ENCODE results near the gene WDR27. TPM values are rescaled to one million over a fixed set of nuclear protein-coding genes. Genes with fewer than 3 reads are reported as not detected.
"Not testable (repeated sequence)": the region's sequence is repeated elsewhere in the genome, so short reads cannot be mapped to it uniquely, and the experiment has no call there.

WDR27 gene
- total RNA-seq, 1 donor from 2014 or later: 24.5 TPM

DNA sequence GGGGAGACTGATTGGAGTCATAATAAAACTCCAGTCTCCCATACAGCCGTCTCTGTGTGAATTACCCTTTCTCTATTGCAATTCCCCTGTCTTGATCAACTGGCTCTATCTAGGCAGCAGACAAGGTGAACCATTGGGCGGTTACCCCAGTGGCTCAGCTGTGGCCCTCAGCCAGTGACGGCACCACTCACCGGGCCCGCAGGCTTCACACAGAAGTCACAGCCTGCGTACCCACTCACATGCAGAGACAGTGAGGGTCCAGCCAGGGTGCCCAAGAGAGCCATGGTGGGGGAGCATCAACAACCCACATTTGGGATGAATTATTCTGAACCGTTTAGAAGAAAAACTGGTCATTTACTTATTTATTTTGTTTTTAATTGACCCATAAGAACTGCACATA lies 78.5 kb downstream of the WDR27 start:
- Histone ChIP-seq H3K4me3 (ENCODE audit: low read length in 3 of 3) (no peak overlapping the region), H3K4me1 (ENCODE audit: control insufficient read depth in 3 of 3, insufficient read depth in 3 of 3, low read length in 3 of 3) (peaks cover 0 to 3% (median 0%) of the 10 kb centered on the region in 3 donors), H3K27ac (ENCODE audit: low read depth, low read length) (no peak overlapping the region)

DNA sequence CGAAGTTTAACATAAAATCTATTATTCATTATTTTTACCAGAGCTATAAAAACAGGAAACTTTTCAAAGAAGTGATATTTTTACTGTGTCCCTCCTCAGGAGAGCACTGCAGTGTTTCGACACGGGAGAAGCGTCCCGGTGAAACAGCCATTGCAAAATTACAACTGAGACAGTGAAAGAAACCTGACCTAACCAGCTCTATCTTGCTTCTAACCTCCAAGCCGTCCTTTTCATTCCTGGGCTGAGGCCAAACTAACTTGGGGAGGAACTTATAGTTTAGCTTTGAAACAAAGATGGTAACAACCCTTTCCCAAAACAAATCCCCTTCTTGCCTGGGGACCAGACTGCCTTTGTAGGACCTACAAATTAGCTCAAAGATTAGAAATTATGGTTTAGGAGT lies 79.2 kb downstream of the WDR27 start:
- H3K36me3 ChIP-seq (ENCODE audit: control insufficient read depth in 3 of 3, insufficient read depth in 3 of 3, low read length in 3 of 3): peaks cover 14 to 20% (median 19%) of the 10 kb centered on the region in 3 donors
- H3K4me3 ChIP-seq (ENCODE audit: low read length in 3 of 3): no peak overlapping the region
- no peak overlapping the region for H3K27ac ChIP-seq (ENCODE audit: low read depth, low read length)
- no peak overlapping the region for H3K9ac ChIP-seq (ENCODE audit: low read depth in 1 of 3, low read length in 3 of 3)
- no peaks in the 10 kb centered on the region for H3K9me3 ChIP-seq (ENCODE audit: control insufficient read depth in 3 of 3, low read length in 3 of 3)
- H3K27me3 ChIP-seq (ENCODE audit: control insufficient read depth in 3 of 3, insufficient read depth in 3 of 3, low read length in 3 of 3): no peaks in the 10 kb centered on the region
- peaks cover 0 to 3% (median 0%) of the 10 kb centered on the region in 3 donors for H3K4me1 ChIP-seq (ENCODE audit: control insufficient read depth in 3 of 3, insufficient read depth in 3 of 3, low read length in 3 of 3)

More for the DNA sequence above, 78.5 kb downstream of the WDR27 start:
- Histone ChIP-seq H3K36me3 (ENCODE audit: control insufficient read depth in 3 of 3, insufficient read depth in 3 of 3, low read length in 3 of 3) (peaks cover 14 to 21% (median 19%) of the 10 kb centered on the region in 3 donors), H3K9ac (ENCODE audit: low read depth in 1 of 3, low read length in 3 of 3) (no peak overlapping the region), H3K27me3 (ENCODE audit: control insufficient read depth in 3 of 3, insufficient read depth in 3 of 3, low read length in 3 of 3) (no peaks in the 10 kb centered on the region), H3K9me3 (ENCODE audit: control insufficient read depth in 3 of 3, low read length in 3 of 3) (no peaks in the 10 kb centered on the region)

DNA sequence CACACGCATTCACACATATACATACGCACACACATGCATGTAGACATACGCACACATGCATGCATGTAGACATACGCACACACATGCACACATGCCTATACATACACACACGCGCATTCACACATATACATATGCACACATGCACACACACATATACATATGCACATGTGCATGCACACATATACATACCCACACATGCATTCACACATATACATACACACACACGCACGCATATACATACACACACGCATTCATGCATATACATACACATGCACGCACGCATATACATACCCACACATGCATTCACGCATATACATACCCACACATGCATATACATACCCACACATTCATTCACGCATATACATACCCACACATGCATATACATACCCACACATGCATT lies 80.5 kb downstream of the WDR27 start:
- Histone ChIP-seq H3K9me3 (ENCODE audit: control insufficient read depth in 3 of 3, low read length in 3 of 3) (no peaks in the 10 kb centered on the region), H3K27me3 (ENCODE audit: control insufficient read depth in 3 of 3, insufficient read depth in 3 of 3, low read length in 3 of 3) (no peaks in the 10 kb centered on the region), H3K36me3 (ENCODE audit: control insufficient read depth in 3 of 3, insufficient read depth in 3 of 3, low read length in 3 of 3) (peaks cover 12 to 19% (median 13%) of the 10 kb centered on the region in 3 donors), H3K4me3 (ENCODE audit: low read length in 3 of 3) (no peak overlapping the region), H3K4me1 (ENCODE audit: control insufficient read depth in 3 of 3, insufficient read depth in 3 of 3, low read length in 3 of 3) (peaks cover 0 to 3% (median 0%) of the 10 kb centered on the region in 3 donors), H3K27ac (ENCODE audit: low read depth, low read length) (no peak overlapping the region), H3K9ac (ENCODE audit: low read depth in 1 of 3, low read length in 3 of 3) (no peak overlapping the region)

DNA sequence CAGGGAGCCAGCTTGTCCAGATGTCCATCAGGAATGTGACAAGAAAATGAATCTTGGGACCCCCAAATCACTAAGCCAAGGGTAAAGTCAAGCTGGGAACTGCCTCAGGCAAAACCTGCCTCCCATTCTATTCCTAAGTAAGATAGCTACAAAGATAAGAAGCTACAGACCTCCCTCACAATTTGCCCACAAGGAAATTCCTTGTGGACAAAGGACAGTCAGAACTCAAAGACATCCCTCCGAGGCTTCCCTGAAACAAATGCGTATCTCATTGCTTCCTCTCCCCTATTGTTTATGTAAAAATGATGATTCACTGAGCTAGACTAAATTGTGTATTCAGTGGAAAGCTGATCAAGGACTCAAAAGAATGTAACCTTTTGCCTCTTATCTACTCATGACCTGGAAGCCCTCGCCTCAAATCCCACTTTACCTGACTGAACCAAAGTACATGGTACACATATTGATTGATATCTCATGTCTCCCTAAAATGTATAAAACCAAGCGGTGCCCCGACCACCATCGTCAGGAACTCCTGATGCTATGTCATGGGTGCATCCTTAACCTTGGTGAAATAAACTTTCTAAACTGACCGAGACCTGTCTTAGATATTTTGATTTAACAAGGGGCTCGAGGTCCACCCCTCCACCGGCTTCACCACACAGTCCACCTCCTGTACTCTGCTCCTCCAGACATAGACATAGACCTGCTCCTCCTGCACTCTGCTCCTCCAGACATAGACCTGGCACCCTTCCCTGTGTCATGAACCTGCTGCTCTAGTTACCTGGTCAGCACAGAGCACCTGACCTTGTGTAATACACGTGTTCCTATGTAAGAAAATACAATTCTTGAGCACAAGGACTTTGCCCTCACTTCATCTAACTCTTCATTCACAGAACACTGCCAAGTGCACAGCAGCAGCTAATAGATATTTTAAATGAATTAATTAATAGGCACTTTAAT lies 81.4 kb downstream of the WDR27 start:
- Histone ChIP-seq H3K9ac (ENCODE audit: low read depth in 1 of 3, low read length in 3 of 3) (no peak overlapping the region), H3K4me3 (ENCODE audit: low read length in 3 of 3) (no peak overlapping the region), H3K36me3 (ENCODE audit: control insufficient read depth in 3 of 3, insufficient read depth in 3 of 3, low read length in 3 of 3) (peaks cover 8 to 13% (median 8%) of the 10 kb centered on the region in 3 donors), H3K9me3 (ENCODE audit: control insufficient read depth in 3 of 3, low read length in 3 of 3) (no peaks in the 10 kb centered on the region), H3K4me1 (ENCODE audit: control insufficient read depth in 3 of 3, insufficient read depth in 3 of 3, low read length in 3 of 3) (peaks cover 0 to 3% (median 0%) of the 10 kb centered on the region in 3 donors), H3K27me3 (ENCODE audit: control insufficient read depth in 3 of 3, insufficient read depth in 3 of 3, low read length in 3 of 3) (no peaks in the 10 kb centered on the region), H3K27ac (ENCODE audit: low read depth, low read length) (no peak overlapping the region)

DNA sequence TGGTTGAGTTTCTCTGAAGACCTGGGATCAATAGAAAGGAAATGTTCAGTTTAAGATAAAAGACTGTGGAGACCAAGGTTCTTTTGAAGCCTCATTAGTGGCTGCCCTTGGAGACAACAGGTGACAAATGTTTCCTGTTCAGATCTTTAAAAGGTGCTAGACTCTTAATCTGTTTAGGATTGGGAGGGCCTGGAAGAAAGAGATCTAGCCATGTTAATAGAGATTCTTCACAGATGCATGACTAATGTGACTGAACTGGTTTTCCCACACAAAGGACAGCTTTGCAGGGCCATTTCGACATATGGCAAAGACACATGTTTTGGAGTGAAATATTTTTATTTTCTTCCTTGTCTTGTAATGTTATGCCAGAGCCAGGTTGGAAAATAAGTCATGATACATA lies 82.2 kb downstream of the WDR27 start:
- Histone ChIP-seq H3K36me3 (ENCODE audit: control insufficient read depth in 3 of 3, insufficient read depth in 3 of 3, low read length in 3 of 3) (peaks cover 1 to 7% (median 4%) of the 10 kb centered on the region in 3 donors), H3K27me3 (ENCODE audit: control insufficient read depth in 3 of 3, insufficient read depth in 3 of 3, low read length in 3 of 3) (no peaks in the 10 kb centered on the region), H3K9me3 (ENCODE audit: control insufficient read depth in 3 of 3, low read length in 3 of 3) (no peaks in the 10 kb centered on the region), H3K4me1 (ENCODE audit: control insufficient read depth in 3 of 3, insufficient read depth in 3 of 3, low read length in 3 of 3) (peaks cover 0 to 3% (median 0%) of the 10 kb centered on the region in 3 donors), H3K9ac (ENCODE audit: low read depth in 1 of 3, low read length in 3 of 3) (no peak overlapping the region), H3K4me3 (ENCODE audit: low read length in 3 of 3) (no peak overlapping the region), H3K27ac (ENCODE audit: low read depth, low read length) (no peak overlapping the region)

DNA sequence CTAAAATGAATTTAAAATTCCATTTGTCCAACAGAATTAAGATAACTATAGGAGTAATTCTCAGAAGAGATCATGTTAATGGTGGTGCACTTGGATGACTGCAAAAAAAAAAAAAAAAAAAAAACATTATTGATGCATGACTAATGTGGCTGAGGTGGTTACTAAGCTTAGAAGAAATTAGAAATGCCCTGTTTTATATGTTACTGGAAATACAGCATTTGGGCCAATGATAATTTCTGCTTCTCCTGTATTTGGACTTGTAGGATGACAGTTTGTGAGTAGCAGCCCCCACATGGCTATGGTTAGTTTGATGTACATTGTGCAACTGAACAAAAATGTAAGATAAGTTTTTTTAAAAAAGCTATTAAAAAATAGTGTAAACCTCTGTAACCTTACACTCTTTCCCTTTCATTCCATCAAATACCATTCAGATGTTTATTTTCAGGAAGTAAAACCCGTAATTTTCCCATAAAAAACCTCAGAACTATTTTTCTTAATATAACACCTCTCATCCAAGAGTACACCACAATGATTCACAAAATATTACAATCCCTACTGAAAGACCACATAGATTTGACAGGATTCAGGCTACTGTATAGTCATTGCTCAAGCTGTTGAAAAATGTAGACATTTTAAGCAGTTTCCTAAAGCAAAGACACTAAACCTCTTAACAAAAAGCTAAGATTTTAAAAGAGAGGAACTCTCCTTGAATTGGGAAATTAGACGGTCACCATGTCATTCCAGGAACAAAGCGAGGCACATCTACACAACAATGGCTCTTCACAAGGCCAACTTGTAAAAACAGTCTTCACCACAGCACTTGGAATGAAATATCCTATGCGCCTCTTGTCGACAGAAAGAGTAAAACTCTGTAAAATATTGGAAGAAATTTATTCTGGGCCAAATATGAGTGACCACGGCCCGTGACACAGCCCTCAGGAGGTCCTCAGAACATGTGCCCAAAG lies 83.0 kb downstream of the WDR27 start:
- H3K9ac ChIP-seq (ENCODE audit: low read depth in 1 of 3, low read length in 3 of 3): no peak overlapping the region
- H3K9me3 ChIP-seq (ENCODE audit: control insufficient read depth in 3 of 3, low read length in 3 of 3): no peaks in the 10 kb centered on the region
- peaks cover 0 to 3% (median 0%) of the 10 kb centered on the region in 3 donors for H3K4me1 ChIP-seq (ENCODE audit: control insufficient read depth in 3 of 3, insufficient read depth in 3 of 3, low read length in 3 of 3)
- peaks cover 0 to under 1% (median 0%) of the 10 kb centered on the region in 3 donors for H3K36me3 ChIP-seq (ENCODE audit: control insufficient read depth in 3 of 3, insufficient read depth in 3 of 3, low read length in 3 of 3)
- H3K27me3 ChIP-seq (ENCODE audit: control insufficient read depth in 3 of 3, insufficient read depth in 3 of 3, low read length in 3 of 3): no peaks in the 10 kb centered on the region
- H3K4me3 ChIP-seq (ENCODE audit: low read length in 3 of 3): no peak overlapping the region
- no peak overlapping the region for H3K27ac ChIP-seq (ENCODE audit: low read depth, low read length)

DNA sequence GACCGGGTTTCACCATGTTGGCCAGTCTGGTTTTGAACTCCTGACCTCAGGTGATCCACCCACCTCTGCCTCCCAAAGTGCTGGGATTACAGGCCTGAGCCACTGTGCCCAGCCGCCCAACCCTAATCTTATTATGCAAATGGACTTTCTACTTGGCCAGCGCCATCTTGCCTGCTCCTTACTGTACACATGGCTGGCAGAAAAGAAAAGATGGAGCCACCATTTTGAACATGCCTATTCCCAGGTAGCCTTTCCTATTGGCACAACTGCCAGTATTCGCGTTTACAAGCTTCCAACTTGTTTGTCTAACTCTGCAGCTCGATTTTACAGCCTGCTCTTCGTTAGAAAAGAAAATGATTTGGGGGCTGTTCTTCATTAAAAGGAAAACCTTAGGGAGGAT lies 84.3 kb downstream of the WDR27 start:
- Histone ChIP-seq H3K36me3 (ENCODE audit: control insufficient read depth in 3 of 3, insufficient read depth in 3 of 3, low read length in 3 of 3) (no peaks in the 10 kb centered on the region), H3K4me1 (ENCODE audit: control insufficient read depth in 3 of 3, insufficient read depth in 3 of 3, low read length in 3 of 3) (peaks cover 0 to 1% (median 0%) of the 10 kb centered on the region in 3 donors), H3K27me3 (ENCODE audit: control insufficient read depth in 3 of 3, insufficient read depth in 3 of 3, low read length in 3 of 3) (no peaks in the 10 kb centered on the region), H3K4me3 (ENCODE audit: low read length in 3 of 3) (no peak overlapping the region), H3K27ac (ENCODE audit: low read depth, low read length) (no peak overlapping the region), H3K9me3 (ENCODE audit: control insufficient read depth in 3 of 3, low read length in 3 of 3) (no peaks in the 10 kb centered on the region), H3K9ac (ENCODE audit: low read depth in 1 of 3, low read length in 3 of 3) (no peak overlapping the region)

DNA sequence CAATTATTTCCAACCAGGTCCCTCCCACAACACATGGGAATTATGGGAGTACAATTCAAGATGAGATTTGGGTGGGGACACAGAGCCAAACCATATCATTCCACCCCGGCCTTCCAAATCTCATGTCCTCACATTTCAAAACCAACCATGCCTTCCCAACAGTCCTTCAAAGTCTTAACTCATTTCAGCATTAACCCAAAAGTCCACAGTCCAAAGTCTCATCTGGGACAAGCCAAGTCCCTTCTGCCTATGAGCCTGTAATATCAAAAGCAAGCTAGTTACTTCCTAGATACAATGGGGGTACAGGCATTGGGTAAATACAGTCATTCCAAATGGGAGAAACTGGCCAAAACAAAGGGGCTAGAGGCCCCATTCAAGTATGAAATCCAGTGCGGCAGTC lies 93.2 kb downstream of the WDR27 start:
- not testable (repeated sequence) for H3K36me3 ChIP-seq (ENCODE audit: control insufficient read depth in 3 of 3, insufficient read depth in 3 of 3, low read length in 3 of 3); H3K9ac ChIP-seq (ENCODE audit: low read depth in 1 of 3, low read length in 3 of 3); H3K27me3 ChIP-seq (ENCODE audit: control insufficient read depth in 3 of 3, insufficient read depth in 3 of 3, low read length in 3 of 3); H3K4me1 ChIP-seq (ENCODE audit: control insufficient read depth in 3 of 3, insufficient read depth in 3 of 3, low read length in 3 of 3); H3K27ac ChIP-seq (ENCODE audit: low read depth, low read length); H3K4me3 ChIP-seq (ENCODE audit: low read length in 3 of 3); H3K9me3 ChIP-seq (ENCODE audit: control insufficient read depth in 3 of 3, low read length in 3 of 3)

DNA sequence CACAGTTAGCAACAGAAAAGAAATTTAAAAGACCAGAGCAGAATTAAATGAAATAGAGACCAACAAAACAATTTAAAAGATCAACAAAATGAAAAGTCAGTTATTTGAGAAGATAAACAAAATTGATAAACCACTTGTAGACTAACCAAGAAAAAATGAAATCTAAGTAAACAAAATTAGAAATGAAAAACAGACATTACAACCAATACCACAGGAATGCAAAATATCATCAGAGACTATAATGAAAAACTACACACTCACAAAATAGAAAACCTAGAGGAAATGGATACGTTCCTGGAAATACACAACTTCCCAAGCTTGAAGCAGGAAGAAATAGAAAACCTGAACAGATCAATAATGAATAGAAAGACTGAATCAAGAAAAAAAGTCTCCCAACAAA lies 97.8 kb downstream of the WDR27 start:
- Histone ChIP-seq H3K4me3 (ENCODE audit: low read length in 3 of 3) (no peak overlapping the region), H3K27me3 (ENCODE audit: control insufficient read depth in 3 of 3, insufficient read depth in 3 of 3, low read length in 3 of 3) (no peaks in the 10 kb centered on the region), H3K4me1 (ENCODE audit: control insufficient read depth in 3 of 3, insufficient read depth in 3 of 3, low read length in 3 of 3) (no peaks in the 10 kb centered on the region), H3K27ac (ENCODE audit: low read depth, low read length) (no peak overlapping the region), H3K36me3 (ENCODE audit: control insufficient read depth in 3 of 3, insufficient read depth in 3 of 3, low read length in 3 of 3) (peaks cover 0 to 3% (median 2%) of the 10 kb centered on the region in 3 donors), H3K9me3 (ENCODE audit: control insufficient read depth in 3 of 3, low read length in 3 of 3) (no peaks in the 10 kb centered on the region), H3K9ac (ENCODE audit: low read depth in 1 of 3, low read length in 3 of 3) (no peak overlapping the region)
